HG02763 (cell line): ENCODE data around the gene EML1.

ENCODE experiments used
- ATAC-seq: cut with Tn5 transposase; IDR thresholded peaks from one replicate; pipeline ENCODE4 v1.9.1; 2021; ENCODE audit warnings: mild to moderate bottlenecking, moderate library complexity; ENCODE audit not compliant: unreplicated experiment

Gene EML1

GRCh38 chr14:99821519-99822508, 28.6 kb downstream of the EML1 start:
- no peak for ATAC-seq

- ATAC-seq: no peak
Measured at GRCh38 chr14:99822800-99823455, 29.7 kb downstream of the EML1 start.

GRCh38 chr14:99824776-99825175, 31.6 kb downstream of the EML1 start:
- no peak for ATAC-seq

- no peak for ATAC-seq
Measured at GRCh38 chr14:99829450-99829849, 36.2 kb downstream of the EML1 start.

GRCh38 chr14:99831303-99831702, 38.1 kb downstream of the EML1 start:
- ATAC-seq: no peak

GRCh38 chr14:99831903-99832685, 38.9 kb downstream of the EML1 start:
- no peak for ATAC-seq

GRCh38 chr14:99837822-99838221, 44.6 kb downstream of the EML1 start:
- ATAC-seq: no peak

- no peak for ATAC-seq
Measured at GRCh38 chr14:99838639-99839134, 45.5 kb downstream of the EML1 start.

GRCh38 chr14:99839696-99840095, 46.5 kb downstream of the EML1 start:
- no peak for ATAC-seq

GRCh38 chr14:99840265-99840664, 47.1 kb downstream of the EML1 start:
- ATAC-seq: no peak

- no peak for ATAC-seq
Measured at GRCh38 chr14:99840774-99841305, 47.6 kb downstream of the EML1 start.

GRCh38 chr14:99841436-99842071, 48.3 kb downstream of the EML1 start:
- no peak for ATAC-seq

- no peak for ATAC-seq
Measured at GRCh38 chr14:99842141-99842540, 48.9 kb downstream of the EML1 start.

GRCh38 chr14:99846808-99847207, 53.6 kb downstream of the EML1 start:
- no peak for ATAC-seq

- no peak for ATAC-seq
Measured at GRCh38 chr14:99850709-99851108, 57.5 kb downstream of the EML1 start.

GRCh38 chr14:99852578-99852977, 59.4 kb downstream of the EML1 start:
- no peak for ATAC-seq

- ATAC-seq: no peak
Measured at GRCh38 chr14:99853206-99853605, 60.0 kb downstream of the EML1 start.

- no peak for ATAC-seq
Measured at GRCh38 chr14:99854831-99855230, 61.6 kb downstream of the EML1 start.

GRCh38 chr14:99855271-99855670, 62.1 kb downstream of the EML1 start:
- ATAC-seq: no peak

- ATAC-seq: no peak
Measured at GRCh38 chr14:99857551-99857950, 64.3 kb downstream of the EML1 start.
